NB4 (cell line): Measurements from ENCODE around the gene SAMD1.

Experiments used
- CTCF ChIP-seq: IDR thresholded peaks from one replicate; pipeline ENCODE4 v1.5.1; 2012; ENCODE audit warnings: low read depth, low read length
- MAX ChIP-seq: IDR thresholded peaks from 2 replicates; pipeline ENCODE4 v1.6.1; 2011; ENCODE audit warnings: low read depth, low read length
- MYC ChIP-seq: IDR thresholded peaks from 2 replicates; pipeline ENCODE4 v1.6.1; 2011; ENCODE audit warnings: low read depth, low read length
- POLR2A ChIP-seq: IDR thresholded peaks from 2 replicates; pipeline ENCODE4 v1.6.1; 2011; ENCODE audit warnings: mild to moderate bottlenecking; ENCODE audit not compliant: insufficient read length; ENCODE audit errors: extremely low read depth

GRCh38 chr19:14054721-14055120 lies 35.8 kb downstream of the SAMD1 start:
- TF ChIP-seq POLR2A (no peak), CTCF (no peak), MYC (no peak), MAX (no peak)
